OCI-LY3 (cell line): Measurements from ENCODE around the gene SSBP1.

Experiments used
- H2AFZ ChIP-seq: fragments of 200-600, 300-600 bp; shearing (Covaris generic); 2 replicates; pipeline ENCODE4 v1.6.0; 2014; ENCODE audit warnings: antibody characterized with exemption, low read depth, low read length
- H3K27ac ChIP-seq: fragments of 200-600, 300-600 bp; sonication (generic); 2 replicates; pipeline ENCODE4 v1.5.1; 2014; ENCODE audit warnings: mild to moderate bottlenecking, low read length, moderate library complexity, mixed read lengths
- H3K27me3 ChIP-seq: fragments of 200-600, 300-600 bp; sonication (generic); 2 replicates; pipeline ENCODE4 v1.6.1; 2014; ENCODE audit warnings: low read depth, low read length, mixed read lengths
- H3K36me3 ChIP-seq: fragments of 200-600, 300-600 bp; sonication (generic); replicated peaks from 2 replicates; pipeline ENCODE3; 2014; ENCODE audit warnings: low read depth, low read length, mixed read lengths
- H3K4me1 ChIP-seq: fragments of 300-600, 200-600 bp; sonication (generic); 2 replicates; pipeline ENCODE4 v1.6.1; 2014; ENCODE audit warnings: low read length, mixed read lengths
- H3K4me2 ChIP-seq: fragments of 200-600, 300-600 bp; sonication (generic); 2 replicates; pipeline ENCODE4 v1.6.1; 2014; ENCODE audit warnings: low read length, mixed read lengths
- H3K4me3 ChIP-seq: fragments of 300-600, 200-600 bp; sonication (generic); 2 replicates; pipeline ENCODE4 v1.5.1; 2014; ENCODE audit warnings: antibody characterized with exemption, mild to moderate bottlenecking, low read length, moderate library complexity
- H3K79me2 ChIP-seq: fragments of 300-600, 200-600 bp; shearing (Covaris generic); 2 replicates; pipeline ENCODE4 v1.6.1; 2014; ENCODE audit warnings: mild to moderate bottlenecking, low read length, mixed read lengths
- H3K9ac ChIP-seq: fragments of 300-600, 200-600 bp; shearing (Covaris generic); 2 replicates; pipeline ENCODE4 v1.6.0; 2014; ENCODE audit warnings: mild to moderate bottlenecking, low read length, moderate library complexity
- H3K9me3 ChIP-seq: fragments of 200-600, 300-600 bp; shearing (Covaris generic); 2 replicates; pipeline ENCODE4 v1.6.1; 2014; ENCODE audit warnings: low read length, mixed read lengths; ENCODE audit not compliant: insufficient read depth
- H4K20me1 ChIP-seq: fragments of 200-600, 300-600 bp; sonication (generic); 2 replicates; pipeline ENCODE4 v1.6.1; 2016; ENCODE audit warnings: low read length, mixed read lengths; ENCODE audit not compliant: insufficient read depth
- EZH2phosphoT487 ChIP-seq: fragments of 200-600 bp; shearing (Covaris generic); IDR thresholded peaks from 2 replicates; pipeline ENCODE4 v1.6.1; 2018; ENCODE audit warnings: antibody characterized with exemption, mixed run types, low read depth
- TF ChIP-seq, protein P1 (sequence below): fragments of 200-600, 300-600 bp; sonication (generic); IDR thresholded peaks from 2 replicates; pipeline ENCODE4 v1.5.1; 2014; ENCODE audit warnings: antibody characterized with exemption, low read length, low read depth

The SSBP1 gene

DNA sequence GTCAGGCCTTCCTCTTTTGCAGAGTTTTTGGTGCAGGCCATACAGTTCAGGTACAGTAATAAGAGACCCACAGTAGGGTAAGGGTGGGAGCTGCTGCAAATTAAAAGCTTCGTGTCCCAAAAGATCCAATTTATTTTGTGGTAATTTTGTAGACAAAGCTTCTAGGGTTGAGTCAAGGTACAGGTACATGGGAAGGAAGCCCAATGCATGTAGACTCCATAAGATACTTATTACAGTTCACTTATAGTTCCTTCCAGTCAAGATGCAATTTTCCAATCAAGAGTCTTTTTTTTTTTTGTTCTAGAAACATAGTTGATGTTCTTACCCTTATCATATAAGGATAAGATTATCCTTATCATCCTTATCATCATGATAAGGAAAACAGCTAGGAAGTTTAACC lies 38.2 kb downstream of the SSBP1 start, which contains the start of gene TAS2R4:
Gene TAS2R4 (plus strand): TSS at position 301 of the 400 bp plus-strand sequence. CDS start 1,815 bp downstream, outside the sequence.
- no peaks in the 10 kb centered on the region for H3K79me2 ChIP-seq
- H3K9ac ChIP-seq: no peak within 1 kb of the TSS
- H2AFZ ChIP-seq: no peak within 1 kb of the TSS
- H3K9me3 ChIP-seq: no peaks in the 10 kb centered on the region
- no peak within 1 kb of the TSS for H3K27ac ChIP-seq
- H3K4me2 ChIP-seq: no peak within 1 kb of the TSS
- no peak within 1 kb of the TSS for H3K4me3 ChIP-seq
- no peak for TF ChIP-seq EZH2phosphoT487
- TF ChIP-seq, protein P1, sequence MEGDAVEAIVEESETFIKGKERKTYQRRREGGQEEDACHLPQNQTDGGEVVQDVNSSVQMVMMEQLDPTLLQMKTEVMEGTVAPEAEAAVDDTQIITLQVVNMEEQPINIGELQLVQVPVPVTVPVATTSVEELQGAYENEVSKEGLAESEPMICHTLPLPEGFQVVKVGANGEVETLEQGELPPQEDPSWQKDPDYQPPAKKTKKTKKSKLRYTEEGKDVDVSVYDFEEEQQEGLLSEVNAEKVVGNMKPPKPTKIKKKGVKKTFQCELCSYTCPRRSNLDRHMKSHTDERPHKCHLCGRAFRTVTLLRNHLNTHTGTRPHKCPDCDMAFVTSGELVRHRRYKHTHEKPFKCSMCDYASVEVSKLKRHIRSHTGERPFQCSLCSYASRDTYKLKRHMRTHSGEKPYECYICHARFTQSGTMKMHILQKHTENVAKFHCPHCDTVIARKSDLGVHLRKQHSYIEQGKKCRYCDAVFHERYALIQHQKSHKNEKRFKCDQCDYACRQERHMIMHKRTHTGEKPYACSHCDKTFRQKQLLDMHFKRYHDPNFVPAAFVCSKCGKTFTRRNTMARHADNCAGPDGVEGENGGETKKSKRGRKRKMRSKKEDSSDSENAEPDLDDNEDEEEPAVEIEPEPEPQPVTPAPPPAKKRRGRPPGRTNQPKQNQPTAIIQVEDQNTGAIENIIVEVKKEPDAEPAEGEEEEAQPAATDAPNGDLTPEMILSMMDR: no peak
- H3K27me3 ChIP-seq: no peaks in the 10 kb centered on the region
- H4K20me1 ChIP-seq: no peaks in the 10 kb centered on the region
- no peaks in the 10 kb centered on the region for H3K4me1 ChIP-seq
- peaks cover 14% of the 10 kb centered on the region for H3K36me3 ChIP-seq

- no peak overlapping the region for H2AFZ ChIP-seq
- H3K27me3 ChIP-seq: no peaks in the 10 kb centered on the region
- no peaks in the 10 kb centered on the region for H3K36me3 ChIP-seq
- H3K9ac ChIP-seq: no peak overlapping the region
- no peak overlapping the region for H3K4me2 ChIP-seq
- no peak overlapping the region for H3K4me3 ChIP-seq
- no peak overlapping the region for H3K27ac ChIP-seq
- no peaks in the 10 kb centered on the region for H4K20me1 ChIP-seq
- no peaks in the 10 kb centered on the region for H3K4me1 ChIP-seq
- no peaks in the 10 kb centered on the region for H3K79me2 ChIP-seq
- H3K9me3 ChIP-seq: no peaks in the 10 kb centered on the region
- TF ChIP-seq, protein P1: peak; percentile 93
- no peak for TF ChIP-seq EZH2phosphoT487
Measured at GRCh38 chr7:141785706-141786552, 47.8 kb downstream of the SSBP1 start.

DNA sequence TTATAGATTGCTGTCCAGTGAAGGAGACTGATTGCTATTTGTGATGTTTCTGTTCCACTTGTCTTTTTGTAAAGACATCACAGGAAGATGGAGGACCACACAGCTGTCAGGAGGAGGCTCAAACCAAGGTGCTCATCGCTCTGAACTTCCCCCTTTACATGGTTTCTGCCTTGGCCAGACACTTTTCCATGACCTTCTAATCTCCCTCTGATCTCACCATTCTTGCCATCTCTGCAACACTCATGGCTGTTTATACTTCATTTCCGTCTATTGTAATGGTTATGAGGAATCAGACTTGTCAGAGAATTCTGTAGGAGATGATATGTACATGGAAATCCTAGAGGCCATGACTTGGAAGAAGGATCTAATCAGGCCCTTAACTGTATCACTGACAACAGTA lies 50.1 kb downstream of the SSBP1 start:
- no peak overlapping the region for H3K27ac ChIP-seq
- H2AFZ ChIP-seq: no peak overlapping the region
- TF ChIP-seq, protein P1: no peak
- TF ChIP-seq EZH2phosphoT487: no peak

GRCh38 chr7:141789917-141790316 lies 51.8 kb downstream of the SSBP1 start, which contains the start of gene TAS2R5:
Gene TAS2R5, plus strand, starts transcription at chr7:141790217. Its CDS starts 145 bp downstream, at chr7:141790362.
- TF ChIP-seq, protein P1: no peak
- TF ChIP-seq EZH2phosphoT487: no peak
- no peaks in the 10 kb centered on the region for H3K27me3 ChIP-seq
- H3K4me3 ChIP-seq: no peak within 1 kb of the TSS

More for the DNA sequence above, 50.1 kb downstream of the SSBP1 start:
- H3K4me1 ChIP-seq: no peaks in the 10 kb centered on the region
- no peaks in the 10 kb centered on the region for H4K20me1 ChIP-seq
- H3K9ac ChIP-seq: no peak overlapping the region
- no peaks in the 10 kb centered on the region for H3K36me3 ChIP-seq
- no peaks in the 10 kb centered on the region for H3K27me3 ChIP-seq
- H3K9me3 ChIP-seq: no peaks in the 10 kb centered on the region
- H3K79me2 ChIP-seq: no peaks in the 10 kb centered on the region
- no peak overlapping the region for H3K4me3 ChIP-seq
- no peak overlapping the region for H3K4me2 ChIP-seq

More at GRCh38 chr7:141789917-141790316, 51.8 kb downstream of the SSBP1 start, which contains the start of gene TAS2R5:
- no peak within 1 kb of the TSS for H3K9ac ChIP-seq
- H3K9me3 ChIP-seq: no peaks in the 10 kb centered on the region
- no peaks in the 10 kb centered on the region for H3K4me1 ChIP-seq
- H4K20me1 ChIP-seq: no peaks in the 10 kb centered on the region
- H3K4me2 ChIP-seq: no peak within 1 kb of the TSS
- no peak within 1 kb of the TSS for H3K27ac ChIP-seq
- no peak within 1 kb of the TSS for H2AFZ ChIP-seq
- H3K79me2 ChIP-seq: no peaks in the 10 kb centered on the region
- no peaks in the 10 kb centered on the region for H3K36me3 ChIP-seq
